Vagina (tissue), 2 donors: ENCODE data around the gene FAM98A. TPM values are rescaled to one million over a fixed set of nuclear protein-coding genes. Genes with fewer than 3 reads are reported as not detected.
A peak's percentile ranks its signal among the peaks of the same experiment; 100 is the strongest.

ENCODE experiments used
- DNase-seq, 2 donors: peaks; one replicate each; pipeline ENCODE4 v3.0.0-alpha.2; 2017; ENCODE audit errors: extremely low spot score in 2 of 2
- H3K27ac ChIP-seq: fragments of 200-600 bp; sonication (generic); one replicate; pipeline ENCODE4 v1.5.1; 2019
- H3K27me3 ChIP-seq: fragments of 200-600 bp; sonication (generic); one replicate; pipeline ENCODE4 v1.5.1; 2019
- H3K36me3 ChIP-seq, 2 donors: fragments of 200-600 bp; sonication (generic); one replicate each; pipeline ENCODE4 v1.5.1; 2017 to 2019
- H3K4me1 ChIP-seq: fragments of 200-600 bp; sonication (generic); one replicate; pipeline ENCODE4 v1.5.1; 2019
- H3K4me3 ChIP-seq, 2 donors: fragments of 200-600 bp; sonication (generic); 1 replicate in 1 of 2; 2 replicates in 1 of 2; pipeline ENCODE4 v1.5.1; 2016 to 2019
- H3K9me3 ChIP-seq: fragments of 200-600 bp; sonication (generic); one replicate; pipeline ENCODE4 v1.5.1; 2019
- POLR2A ChIP-seq, 2 donors: fragments of 450-650 bp; IDR thresholded peaks; one replicate each; pipeline ENCODE4 v1.6.1; 2017; ENCODE audit warnings: antibody characterized with exemption in 2 of 2, mild to moderate bottlenecking in 2 of 2, moderate library complexity in 2 of 2
- POLR2AphosphoS5 ChIP-seq, 2 donors: sonication (generic); formaldehyde crosslinking; IDR thresholded peaks; one replicate each; pipeline ENCODE4 v1.9.0; 2017; ENCODE audit warnings: antibody characterized with exemption in 2 of 2, mild to moderate bottlenecking in 2 of 2, low read depth in 1 of 2; ENCODE audit not compliant: insufficient read depth in 1 of 2
- intact Hi-C: fragments of 100-400 bp; cut with DNase I; formaldehyde crosslinking; loops from one replicate; pipeline ENCODE4 v1.15.1; 2023
- total RNA-seq: library from RNA; depleted of rRNA; stranded (reverse); fragments of >200 nt; gene quantifications from one replicate; pipeline ENCODE4 v1.2.3, GENCODE V29; 2016
- TF ChIP-seq, protein P1 (sequence below), 3 experiments: fragments of 450-650 bp in 2 of 3; fragments of 200-600 bp in 1 of 3; sonication (generic) in 1 of 3; IDR thresholded peaks; one replicate each; pipeline ENCODE4 v1.5.1; 2017 to 2019; ENCODE audit warnings: antibody characterized with exemption in 3 of 3, mild to moderate bottlenecking in 2 of 3, moderate library complexity in 2 of 3

FAM98A gene
- total RNA-seq, 1 donor from 2014 or later, result 15.0 TPM

DNA sequence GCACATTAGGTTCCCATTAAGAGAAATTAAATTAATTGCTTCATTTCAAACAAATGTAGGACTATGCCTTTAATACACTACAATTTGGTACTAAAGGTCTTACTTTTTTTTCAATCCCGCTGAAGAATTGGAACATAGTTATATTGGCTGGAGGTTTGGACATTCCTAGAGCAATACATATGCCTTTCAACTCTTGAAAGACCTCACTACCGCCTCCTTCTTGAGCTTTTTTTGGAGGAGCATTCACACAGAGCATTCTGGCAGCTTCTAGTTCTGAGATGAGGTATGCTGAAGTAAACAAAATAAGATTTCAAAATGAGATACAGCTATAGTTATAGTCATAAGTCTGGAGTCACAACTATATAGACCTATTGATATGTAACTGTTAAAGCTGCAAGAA is 10.9 kb downstream of the FAM98A start:
- peaks cover 0 to 53% of the 10 kb centered on the region in 2 donors for H3K36me3 ChIP-seq
- no peak for DNase-seq
- H3K27ac ChIP-seq, result no peak overlapping the region
- TF ChIP-seq POLR2AphosphoS5 (IDR thresholded peaks at IDR 0.05; ENCODE audit: insufficient read depth in 1 of 2, low read depth in 1 of 2) (no peak), POLR2A (IDR thresholded peaks at IDR 0.05) (no peak)
- no peaks in the 10 kb centered on the region for H3K9me3 ChIP-seq
- peaks cover 15% of the 10 kb centered on the region for H3K4me1 ChIP-seq
- intact Hi-C loops, result no loop called here
- H3K27me3 ChIP-seq, result no peaks in the 10 kb centered on the region
- H3K4me3 ChIP-seq, result no peak overlapping the region

DNA sequence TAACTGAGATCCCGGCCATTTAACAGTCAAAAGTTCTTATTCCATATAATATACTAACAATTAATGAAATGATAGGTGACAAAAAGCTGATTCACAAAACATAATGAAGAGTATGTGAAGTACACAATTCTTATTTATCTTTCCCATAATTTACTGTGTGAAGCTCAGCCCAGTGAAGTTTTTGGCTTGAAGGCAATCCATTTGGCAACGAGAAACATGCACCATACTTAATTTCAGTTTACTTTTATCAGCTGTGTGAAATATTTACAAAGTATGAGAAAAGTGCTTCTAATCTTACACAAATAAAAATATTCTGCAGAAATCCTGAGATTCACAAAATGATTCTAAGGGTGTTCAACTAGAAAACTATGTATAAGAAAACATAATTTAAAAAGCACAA is 12.3 kb downstream of the FAM98A start:
- H3K4me1 ChIP-seq, result peaks cover 15% of the 10 kb centered on the region
- intact Hi-C loops, result no loop called here
- H3K4me3 ChIP-seq, result no peak overlapping the region
- peaks cover 0 to 47% of the 10 kb centered on the region in 2 donors for H3K36me3 ChIP-seq
- no peak overlapping the region for H3K27ac ChIP-seq
- no peaks in the 10 kb centered on the region for H3K27me3 ChIP-seq
- no peaks in the 10 kb centered on the region for H3K9me3 ChIP-seq
- DNase-seq, result no peak
- no peak for TF ChIP-seq POLR2AphosphoS5 (IDR thresholded peaks at IDR 0.05; ENCODE audit: insufficient read depth in 1 of 2, low read depth in 1 of 2)
- TF ChIP-seq POLR2A (IDR thresholded peaks at IDR 0.05), result no peak
- TF ChIP-seq, protein P1, sequence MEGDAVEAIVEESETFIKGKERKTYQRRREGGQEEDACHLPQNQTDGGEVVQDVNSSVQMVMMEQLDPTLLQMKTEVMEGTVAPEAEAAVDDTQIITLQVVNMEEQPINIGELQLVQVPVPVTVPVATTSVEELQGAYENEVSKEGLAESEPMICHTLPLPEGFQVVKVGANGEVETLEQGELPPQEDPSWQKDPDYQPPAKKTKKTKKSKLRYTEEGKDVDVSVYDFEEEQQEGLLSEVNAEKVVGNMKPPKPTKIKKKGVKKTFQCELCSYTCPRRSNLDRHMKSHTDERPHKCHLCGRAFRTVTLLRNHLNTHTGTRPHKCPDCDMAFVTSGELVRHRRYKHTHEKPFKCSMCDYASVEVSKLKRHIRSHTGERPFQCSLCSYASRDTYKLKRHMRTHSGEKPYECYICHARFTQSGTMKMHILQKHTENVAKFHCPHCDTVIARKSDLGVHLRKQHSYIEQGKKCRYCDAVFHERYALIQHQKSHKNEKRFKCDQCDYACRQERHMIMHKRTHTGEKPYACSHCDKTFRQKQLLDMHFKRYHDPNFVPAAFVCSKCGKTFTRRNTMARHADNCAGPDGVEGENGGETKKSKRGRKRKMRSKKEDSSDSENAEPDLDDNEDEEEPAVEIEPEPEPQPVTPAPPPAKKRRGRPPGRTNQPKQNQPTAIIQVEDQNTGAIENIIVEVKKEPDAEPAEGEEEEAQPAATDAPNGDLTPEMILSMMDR (IDR thresholded peaks at IDR 0.05), result no peak

DNA sequence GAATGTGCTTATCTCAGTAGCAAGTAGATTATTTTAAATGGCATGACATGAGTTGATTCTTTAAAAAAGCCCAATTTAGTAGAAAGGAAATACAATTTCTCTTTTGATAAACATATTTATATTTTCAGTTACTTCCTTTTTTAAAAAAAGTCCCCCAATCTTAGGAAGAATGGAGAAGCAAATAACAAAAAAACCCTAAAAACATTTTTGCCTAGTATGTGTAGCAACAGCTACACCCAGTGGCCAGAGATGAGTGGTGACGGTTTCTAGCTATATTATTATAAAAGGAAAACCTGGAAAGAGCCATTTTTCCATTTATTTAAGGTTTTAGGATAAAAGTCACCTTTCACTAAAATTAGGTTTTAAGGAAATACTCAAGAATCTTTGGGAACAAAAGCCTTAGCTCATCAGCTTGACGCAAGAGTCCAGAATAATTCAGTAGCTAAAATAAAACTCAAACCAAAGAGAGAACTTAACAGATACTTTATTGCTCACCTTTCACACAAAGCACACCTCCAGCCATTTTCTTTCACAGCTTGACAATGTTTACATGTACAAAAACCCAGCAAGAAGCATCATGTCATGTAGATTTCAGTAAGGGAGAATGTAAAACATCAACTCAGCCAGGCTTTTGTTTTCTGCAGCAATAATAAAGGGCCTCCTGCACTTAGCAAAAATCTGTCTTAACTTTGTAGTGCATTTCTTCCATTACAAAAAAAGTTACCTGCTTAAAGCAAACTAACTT is 15.7 kb downstream of the FAM98A start:
- no peaks in the 10 kb centered on the region for H3K27me3 ChIP-seq

DNA sequence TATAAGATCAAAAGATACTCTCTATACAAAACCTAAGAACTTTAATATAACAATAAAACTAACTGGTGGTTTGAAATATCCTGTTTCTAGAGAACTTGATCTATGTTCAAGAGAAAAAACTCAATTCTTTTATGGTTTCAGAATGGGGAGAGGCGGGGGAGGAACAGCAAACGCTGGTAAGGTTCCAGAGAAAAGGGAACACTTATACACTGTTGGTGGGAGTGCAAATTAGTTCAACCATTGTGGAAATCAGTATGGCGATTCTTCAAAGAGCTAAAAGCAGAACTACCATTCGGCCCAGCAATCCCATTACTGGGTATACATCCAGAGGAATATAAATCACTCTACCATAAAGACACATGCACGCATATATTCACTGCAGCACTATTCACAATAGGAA is 17.2 kb downstream of the FAM98A start:
- intact Hi-C loops, result no loop called here

More for the DNA sequence above, 15.7 kb downstream of the FAM98A start:
- TF ChIP-seq POLR2AphosphoS5 (IDR thresholded peaks at IDR 0.05; ENCODE audit: insufficient read depth in 1 of 2, low read depth in 1 of 2), result no peak
- no peak for TF ChIP-seq POLR2A (IDR thresholded peaks at IDR 0.05)
- TF ChIP-seq, protein P1 (IDR thresholded peaks at IDR 0.05), result peak; percentile 62 to 76 (median 63)
- Histone ChIP-seq H3K4me3 (no peak overlapping the region), H3K27ac (no peak overlapping the region), H3K4me1 (no peaks in the 10 kb centered on the region), H3K9me3 (no peaks in the 10 kb centered on the region), H3K36me3 (peaks cover 0 to 35% of the 10 kb centered on the region in 2 donors)
- intact Hi-C loops, result no loop called here
- DNase-seq, result no peak

DNA sequence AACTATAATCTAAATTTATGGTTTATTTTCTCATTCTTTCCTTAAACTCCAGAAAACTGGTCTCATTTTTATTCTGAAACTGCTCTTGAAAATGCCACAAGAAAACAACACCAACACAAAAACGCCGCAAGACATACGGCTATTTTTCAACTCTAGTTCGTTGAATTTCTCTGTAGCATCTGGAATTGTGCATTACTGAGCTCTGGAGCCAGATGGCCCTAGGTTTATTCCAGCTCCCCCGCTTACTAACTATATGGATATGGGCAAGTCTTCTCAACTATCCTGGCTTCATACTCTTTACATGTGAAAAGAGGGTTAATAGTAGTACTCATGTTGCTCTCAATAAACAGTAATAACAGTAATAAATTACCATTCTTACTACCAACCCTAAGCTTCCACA is 19.9 kb downstream of the FAM98A start:
- TF ChIP-seq POLR2A (IDR thresholded peaks at IDR 0.05) (no peak), POLR2AphosphoS5 (IDR thresholded peaks at IDR 0.05; ENCODE audit: insufficient read depth in 1 of 2, low read depth in 1 of 2) (no peak)
- TF ChIP-seq, protein P1 (IDR thresholded peaks at IDR 0.05), result no peak
- H3K4me3 ChIP-seq, result no peak overlapping the region
- no peaks in the 10 kb centered on the region for H3K9me3 ChIP-seq
- intact Hi-C loops, result no loop called here
- H3K27me3 ChIP-seq, result no peaks in the 10 kb centered on the region
- H3K27ac ChIP-seq, result no peak overlapping the region
- no peaks in the 10 kb centered on the region for H3K4me1 ChIP-seq
- H3K36me3 ChIP-seq, result no peaks in the 10 kb centered on the region
- no peak for DNase-seq

More for the DNA sequence above, 17.2 kb downstream of the FAM98A start:
- TF ChIP-seq, protein P1 (IDR thresholded peaks at IDR 0.05), result no peak
- TF ChIP-seq POLR2A (IDR thresholded peaks at IDR 0.05), result no peak
- TF ChIP-seq POLR2AphosphoS5 (IDR thresholded peaks at IDR 0.05; ENCODE audit: insufficient read depth in 1 of 2, low read depth in 1 of 2), result no peak
- H3K4me1 ChIP-seq, result no peaks in the 10 kb centered on the region
- H3K36me3 ChIP-seq, result peaks cover 0 to 24% of the 10 kb centered on the region in 2 donors
- no peaks in the 10 kb centered on the region for H3K27me3 ChIP-seq
- no peak for DNase-seq
- H3K4me3 ChIP-seq, result no peak overlapping the region
- no peaks in the 10 kb centered on the region for H3K9me3 ChIP-seq
- H3K27ac ChIP-seq, result no peak overlapping the region
